ENCODE data around the gene TAF1B. TPM values are rescaled to one million over a fixed set of nuclear protein-coding genes. Genes with fewer than 3 reads are reported as not detected.

Gene TAF1B
- polyA plus RNA-seq, 2 donors: 5.7 to 7.9 TPM

DNA sequence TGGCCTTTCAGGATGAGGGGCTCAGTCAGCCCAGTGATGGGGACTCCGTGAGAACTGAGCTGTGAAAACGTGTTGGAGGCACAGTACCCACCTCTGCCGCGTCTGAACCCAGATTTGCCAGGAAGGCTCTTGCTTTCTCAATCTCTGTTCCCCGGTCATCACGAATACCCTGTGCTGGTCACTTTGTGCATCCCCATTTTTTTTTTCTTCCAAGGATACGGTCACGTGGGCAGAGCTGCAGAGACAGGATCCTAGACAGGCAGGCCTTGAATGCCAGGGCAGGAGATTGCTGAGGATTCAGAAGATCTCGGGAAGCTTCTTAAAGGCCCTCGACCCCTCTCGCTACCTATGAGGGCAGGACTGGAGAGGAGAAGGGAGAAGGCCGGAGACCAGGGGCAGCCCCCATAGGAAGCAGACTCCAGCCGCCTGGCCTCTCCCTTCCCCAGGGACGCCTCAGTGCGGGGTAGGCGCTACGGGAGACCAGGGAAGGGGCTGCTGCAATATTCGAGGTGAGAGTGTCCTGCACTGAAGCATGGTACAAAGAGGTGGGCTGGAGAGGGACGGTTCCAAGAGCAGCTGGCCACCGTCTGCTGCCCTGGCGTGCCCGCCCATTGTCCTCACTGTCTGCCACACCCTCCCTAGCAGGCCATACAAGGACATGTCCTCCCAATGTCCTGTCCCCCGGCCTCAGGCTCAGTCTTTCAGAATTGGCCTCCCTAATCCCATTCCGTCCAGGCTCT lies 29.0 kb upstream of the TAF1B start:
- Histone ChIP-seq H3K4me1 (ENCODE audit: control insufficient read depth in 2 of 2, insufficient read depth in 2 of 2, low read length in 1 of 2) (peaks cover 0 to 32% of the 10 kb centered on the region in 2 donors), H3K36me3 (ENCODE audit: control insufficient read depth in 2 of 2, insufficient read depth in 2 of 2, low read length in 1 of 2) (no peaks in the 10 kb centered on the region), H3K27me3 (ENCODE audit: control insufficient read depth in 1 of 2, insufficient read depth in 2 of 2, low read length in 2 of 2) (no peaks in the 10 kb centered on the region), H3K4me3 (ENCODE audit: low read depth in 1 of 2, low read length in 2 of 2) (no peak overlapping the region), H3K9me3 (ENCODE audit: control insufficient read depth in 2 of 2, insufficient read depth in 1 of 2, low read depth in 1 of 2, low read length in 1 of 2) (no peaks in the 10 kb centered on the region), H3K27ac (ENCODE audit: low read depth in 2 of 2, low read length in 1 of 2) (peak overlapping the region in 1 of 2 donors; percentile 15)
- WGBS, 2 donors: 67 to 70% methylated on average over 24 of the region's 24 CpGs

- no peaks in the 10 kb centered on the region for H3K36me3 ChIP-seq (ENCODE audit: control insufficient read depth in 2 of 2, insufficient read depth in 2 of 2, low read length in 1 of 2)
- no peaks in the 10 kb centered on the region for H3K9me3 ChIP-seq (ENCODE audit: control insufficient read depth in 2 of 2, insufficient read depth in 1 of 2, low read depth in 1 of 2, low read length in 1 of 2)
- H3K4me3 ChIP-seq (ENCODE audit: low read depth in 1 of 2, low read length in 2 of 2): no peak overlapping the region
- H3K4me1 ChIP-seq (ENCODE audit: control insufficient read depth in 2 of 2, insufficient read depth in 2 of 2, low read length in 1 of 2): peaks cover 0 to 30% of the 10 kb centered on the region in 2 donors
- no peak overlapping the region for H3K27ac ChIP-seq (ENCODE audit: low read depth in 2 of 2, low read length in 1 of 2)
- H3K27me3 ChIP-seq (ENCODE audit: control insufficient read depth in 1 of 2, insufficient read depth in 2 of 2, low read length in 2 of 2): no peaks in the 10 kb centered on the region
- 87 to 96% methylated on average over 4 of the region's 4 CpGs for WGBS, 2 donors
Observed at GRCh38 chr2:9815076-9815475, 28.2 kb upstream of the TAF1B start.

- no peak overlapping the region for H3K27ac ChIP-seq (ENCODE audit: low read depth in 2 of 2, low read length in 1 of 2)
- no peaks in the 10 kb centered on the region for H3K27me3 ChIP-seq (ENCODE audit: control insufficient read depth in 1 of 2, insufficient read depth in 2 of 2, low read length in 2 of 2)
- no peaks in the 10 kb centered on the region for H3K9me3 ChIP-seq (ENCODE audit: control insufficient read depth in 2 of 2, insufficient read depth in 1 of 2, low read depth in 1 of 2, low read length in 1 of 2)
- no peaks in the 10 kb centered on the region for H3K36me3 ChIP-seq (ENCODE audit: control insufficient read depth in 2 of 2, insufficient read depth in 2 of 2, low read length in 1 of 2)
- WGBS, 2 donors: 86 to 88% methylated on average over 17 of the region's 17 CpGs
- H3K4me3 ChIP-seq (ENCODE audit: low read depth in 1 of 2, low read length in 2 of 2): no peak overlapping the region
- H3K4me1 ChIP-seq (ENCODE audit: control insufficient read depth in 2 of 2, insufficient read depth in 2 of 2, low read length in 1 of 2): peaks cover 0 to 30% of the 10 kb centered on the region in 2 donors
Observed at GRCh38 chr2:9815844-9816279, 27.4 kb upstream of the TAF1B start.

DNA sequence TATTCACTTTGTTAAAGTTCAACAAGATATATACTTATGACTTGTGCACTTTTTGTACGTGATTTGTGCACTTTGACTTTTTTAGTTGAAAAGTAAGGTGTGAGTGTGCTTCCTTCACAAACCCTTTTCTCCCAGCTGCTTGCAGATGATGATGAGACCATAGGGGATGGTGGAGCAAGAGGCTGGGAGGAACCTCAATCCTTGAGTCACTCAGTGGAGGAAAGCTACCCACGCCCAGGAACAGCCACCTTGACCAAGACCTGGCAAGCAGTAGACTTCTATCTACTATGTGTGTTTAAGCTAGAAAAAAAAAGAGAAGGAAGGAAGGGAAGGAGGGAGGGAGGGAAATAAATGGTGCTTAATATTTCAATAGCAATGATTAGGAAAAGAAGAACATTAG lies 25.2 kb upstream of the TAF1B start:
- WGBS, 2 donors: 74 to 79% methylated on average over 2 of the region's 2 CpGs
- H3K27ac ChIP-seq (ENCODE audit: low read depth in 2 of 2, low read length in 1 of 2): no peak overlapping the region
- no peaks in the 10 kb centered on the region for H3K27me3 ChIP-seq (ENCODE audit: control insufficient read depth in 1 of 2, insufficient read depth in 2 of 2, low read length in 2 of 2)
- no peaks in the 10 kb centered on the region for H3K36me3 ChIP-seq (ENCODE audit: control insufficient read depth in 2 of 2, insufficient read depth in 2 of 2, low read length in 1 of 2)
- H3K4me1 ChIP-seq (ENCODE audit: control insufficient read depth in 2 of 2, insufficient read depth in 2 of 2, low read length in 1 of 2): peaks cover 0 to 21% of the 10 kb centered on the region in 2 donors
- no peaks in the 10 kb centered on the region for H3K9me3 ChIP-seq (ENCODE audit: control insufficient read depth in 2 of 2, insufficient read depth in 1 of 2, low read depth in 1 of 2, low read length in 1 of 2)
- H3K4me3 ChIP-seq (ENCODE audit: low read depth in 1 of 2, low read length in 2 of 2): no peak overlapping the region

- H3K36me3 ChIP-seq (ENCODE audit: control insufficient read depth in 2 of 2, insufficient read depth in 2 of 2, low read length in 1 of 2): no peaks in the 10 kb centered on the region
- no peaks in the 10 kb centered on the region for H3K9me3 ChIP-seq (ENCODE audit: control insufficient read depth in 2 of 2, insufficient read depth in 1 of 2, low read depth in 1 of 2, low read length in 1 of 2)
- WGBS, 2 donors: 92 to 97% methylated on average over 13 of the region's 13 CpGs
- H3K4me1 ChIP-seq (ENCODE audit: control insufficient read depth in 2 of 2, insufficient read depth in 2 of 2, low read length in 1 of 2): peaks cover 0 to 9% of the 10 kb centered on the region in 2 donors
- no peak overlapping the region for H3K4me3 ChIP-seq (ENCODE audit: low read depth in 1 of 2, low read length in 2 of 2)
- no peaks in the 10 kb centered on the region for H3K27me3 ChIP-seq (ENCODE audit: control insufficient read depth in 1 of 2, insufficient read depth in 2 of 2, low read length in 2 of 2)
- peak overlapping the region; percentile 70 to 85 for H3K27ac ChIP-seq (ENCODE audit: low read depth in 2 of 2, low read length in 1 of 2)
Observed at GRCh38 chr2:9819551-9819950, 23.7 kb upstream of the TAF1B start.

DNA sequence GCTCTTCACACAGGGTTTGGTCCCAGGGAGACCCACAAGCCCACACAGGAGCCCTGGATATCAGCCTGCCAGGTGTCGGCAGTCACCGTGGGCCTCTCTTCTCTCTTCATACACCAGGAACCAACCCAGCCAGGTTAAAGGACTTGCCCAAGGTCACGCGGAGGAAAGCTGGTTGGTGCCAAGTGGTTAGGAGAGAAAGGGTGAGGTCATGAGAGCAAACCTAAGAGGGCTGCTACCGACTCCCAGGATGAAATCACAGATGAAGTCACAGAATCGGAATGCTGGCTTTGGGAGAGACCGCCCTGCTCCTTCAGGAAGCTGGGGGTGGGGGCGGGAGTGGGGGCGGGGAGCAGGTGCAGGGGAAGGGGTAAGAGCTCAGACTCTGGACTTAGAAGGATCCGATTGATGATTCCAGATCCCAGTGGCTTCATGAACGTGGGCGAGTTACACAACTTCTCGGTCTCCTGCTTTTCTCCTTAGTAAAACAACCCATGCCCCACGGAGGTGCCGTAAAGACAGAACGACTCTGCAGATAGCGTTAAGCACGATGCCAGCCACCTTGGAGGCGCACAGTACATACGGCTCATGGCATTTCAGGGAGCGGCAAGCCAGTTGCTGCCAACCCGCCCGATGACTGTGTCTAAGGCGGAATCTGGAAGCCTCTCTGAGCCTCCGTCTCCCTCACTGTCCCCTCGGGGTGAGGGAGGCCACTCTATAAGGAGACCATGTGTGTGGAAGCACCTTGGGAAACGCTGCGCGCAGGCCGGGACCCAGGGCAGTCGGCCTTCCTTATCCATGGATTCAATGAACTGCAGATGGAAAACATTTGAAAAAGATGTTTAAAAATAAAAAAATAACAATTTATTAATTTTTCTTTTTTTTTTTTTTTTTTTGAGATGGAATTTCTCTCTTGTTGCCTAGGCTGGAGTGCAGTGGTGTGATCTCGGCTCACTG lies 23.0 kb upstream of the TAF1B start:
- H3K36me3 ChIP-seq (ENCODE audit: control insufficient read depth in 2 of 2, insufficient read depth in 2 of 2, low read length in 1 of 2): no peaks in the 10 kb centered on the region
- H3K27me3 ChIP-seq (ENCODE audit: control insufficient read depth in 1 of 2, insufficient read depth in 2 of 2, low read length in 2 of 2): no peaks in the 10 kb centered on the region
- H3K4me1 ChIP-seq (ENCODE audit: control insufficient read depth in 2 of 2, insufficient read depth in 2 of 2, low read length in 1 of 2): peaks cover 0 to 8% of the 10 kb centered on the region in 2 donors
- H3K9me3 ChIP-seq (ENCODE audit: control insufficient read depth in 2 of 2, insufficient read depth in 1 of 2, low read depth in 1 of 2, low read length in 1 of 2): no peaks in the 10 kb centered on the region
- WGBS, 2 donors: 80% methylated on average over 32 of the region's 32 CpGs
- H3K27ac ChIP-seq (ENCODE audit: low read depth in 2 of 2, low read length in 1 of 2): peak overlapping the region; percentile 70 to 85
- H3K4me3 ChIP-seq (ENCODE audit: low read depth in 1 of 2, low read length in 2 of 2): no peak overlapping the region

DNA sequence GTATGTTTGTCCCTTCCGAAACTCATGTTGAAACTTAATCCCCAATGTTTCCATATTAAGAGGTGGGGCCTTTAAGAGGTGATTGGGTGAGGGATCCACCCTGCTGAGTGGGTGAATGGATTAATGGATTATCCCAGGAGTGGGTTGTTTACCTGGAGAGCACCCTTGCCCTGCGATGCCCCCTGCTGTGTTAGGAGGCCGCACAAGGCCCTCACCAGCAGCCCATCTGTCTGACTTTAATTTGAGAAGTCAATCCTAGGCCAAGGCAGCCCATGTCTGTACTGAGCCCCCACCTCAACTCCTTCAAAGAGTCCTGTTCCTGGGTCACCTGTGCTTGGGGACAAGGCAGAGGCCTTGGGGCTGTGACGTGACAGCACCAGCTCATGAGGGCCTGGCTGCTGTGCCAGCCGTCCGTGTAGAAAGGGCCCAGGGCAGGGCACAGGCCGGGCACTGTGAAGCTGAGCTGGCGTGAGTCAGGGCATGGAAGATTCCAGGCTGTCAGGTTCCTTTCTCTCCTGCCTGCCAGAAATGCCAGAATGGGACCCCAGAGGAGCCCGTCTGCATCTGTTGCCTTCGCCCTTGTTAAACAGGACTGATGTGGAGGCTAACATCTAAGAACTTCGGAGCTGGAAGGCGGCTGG lies 21.3 kb upstream of the TAF1B start:
- H3K9me3 ChIP-seq (ENCODE audit: control insufficient read depth in 2 of 2, insufficient read depth in 1 of 2, low read depth in 1 of 2, low read length in 1 of 2): no peaks in the 10 kb centered on the region
- no peaks in the 10 kb centered on the region for H3K36me3 ChIP-seq (ENCODE audit: control insufficient read depth in 2 of 2, insufficient read depth in 2 of 2, low read length in 1 of 2)
- no peaks in the 10 kb centered on the region for H3K27me3 ChIP-seq (ENCODE audit: control insufficient read depth in 1 of 2, insufficient read depth in 2 of 2, low read length in 2 of 2)
- 78 to 81% methylated on average over 12 of the region's 12 CpGs for WGBS, 2 donors
- no peak overlapping the region for H3K4me3 ChIP-seq (ENCODE audit: low read depth in 1 of 2, low read length in 2 of 2)
- peak overlapping the region; percentile 82 to 86 for H3K27ac ChIP-seq (ENCODE audit: low read depth in 2 of 2, low read length in 1 of 2)
- peaks cover 0 to 4% of the 10 kb centered on the region in 2 donors for H3K4me1 ChIP-seq (ENCODE audit: control insufficient read depth in 2 of 2, insufficient read depth in 2 of 2, low read length in 1 of 2)

DNA sequence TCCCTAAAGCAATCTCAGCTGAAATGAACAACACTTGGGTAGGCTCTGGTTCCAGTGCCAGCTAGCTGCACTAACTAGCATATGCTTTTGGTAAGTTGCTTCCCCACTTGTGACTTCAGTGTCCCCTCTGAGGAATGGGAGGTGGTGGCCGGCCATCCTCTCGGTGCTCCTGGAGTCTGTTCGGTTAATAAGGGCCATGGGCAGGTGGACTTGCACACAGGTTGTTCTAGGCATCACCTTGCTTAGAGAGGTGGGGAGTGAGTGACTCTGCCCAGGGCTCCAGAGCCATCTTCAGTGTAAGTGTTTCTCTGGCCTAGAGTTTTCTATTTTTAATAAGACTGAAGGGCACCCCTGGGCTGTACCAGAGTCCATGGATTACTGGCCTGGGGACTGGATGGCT lies 18.8 kb upstream of the TAF1B start:
- H3K27ac ChIP-seq (ENCODE audit: low read depth in 2 of 2, low read length in 1 of 2): peak overlapping the region in 1 of 2 donors; percentile 3
- peaks cover 0 to 4% of the 10 kb centered on the region in 2 donors for H3K4me1 ChIP-seq (ENCODE audit: control insufficient read depth in 2 of 2, insufficient read depth in 2 of 2, low read length in 1 of 2)
- no peaks in the 10 kb centered on the region for H3K9me3 ChIP-seq (ENCODE audit: control insufficient read depth in 2 of 2, insufficient read depth in 1 of 2, low read depth in 1 of 2, low read length in 1 of 2)
- H3K27me3 ChIP-seq (ENCODE audit: control insufficient read depth in 1 of 2, insufficient read depth in 2 of 2, low read length in 2 of 2): no peaks in the 10 kb centered on the region
- no peak overlapping the region for H3K4me3 ChIP-seq (ENCODE audit: low read depth in 1 of 2, low read length in 2 of 2)
- H3K36me3 ChIP-seq (ENCODE audit: control insufficient read depth in 2 of 2, insufficient read depth in 2 of 2, low read length in 1 of 2): no peaks in the 10 kb centered on the region
- WGBS, 2 donors: 92 to 97% methylated on average over 3 of the region's 3 CpGs

GRCh38 chr2:9824956-9825720 lies 18.1 kb upstream of the TAF1B start:
- 80 to 82% methylated on average over 5 of the region's 5 CpGs for WGBS, 2 donors
- Histone ChIP-seq H3K27me3 (ENCODE audit: control insufficient read depth in 1 of 2, insufficient read depth in 2 of 2, low read length in 2 of 2) (no peaks in the 10 kb centered on the region), H3K9me3 (ENCODE audit: control insufficient read depth in 2 of 2, insufficient read depth in 1 of 2, low read depth in 1 of 2, low read length in 1 of 2) (no peaks in the 10 kb centered on the region), H3K27ac (ENCODE audit: low read depth in 2 of 2, low read length in 1 of 2) (no peak overlapping the region), H3K4me3 (ENCODE audit: low read depth in 1 of 2, low read length in 2 of 2) (no peak overlapping the region), H3K4me1 (ENCODE audit: control insufficient read depth in 2 of 2, insufficient read depth in 2 of 2, low read length in 1 of 2) (no peaks in the 10 kb centered on the region), H3K36me3 (ENCODE audit: control insufficient read depth in 2 of 2, insufficient read depth in 2 of 2, low read length in 1 of 2) (no peaks in the 10 kb centered on the region)

Measured in esophagus (tissue), 2 donors.